HAP-1 (cell line): ENCODE data around the gene MEX3B.

Source experiments
- DNase-seq, 2 experiments: peaks; one replicate each; pipeline ENCODE4 v3.0.0-alpha.2; 2016 to 2020; ENCODE audit warnings: low spot score in 2 of 2
- H3K27me3 ChIP-seq: fragments of 250-450 bp; sonication (Bioruptor Pico); 2 replicates; pipeline ENCODE4 v1.5.1; 2020; ENCODE audit warnings: low read depth, mild to moderate bottlenecking, moderate library complexity
- H3K36me3 ChIP-seq: fragments of 250-450 bp; sonication (Bioruptor Pico); replicated peaks from 2 replicates; pipeline ENCODE4 v1.5.1; 2020; ENCODE audit warnings: mild to moderate bottlenecking
- H3K4me1 ChIP-seq: fragments of 250-450 bp; sonication (Bioruptor Pico); 2 replicates; pipeline ENCODE4 v1.5.1; 2020; ENCODE audit warnings: mild to moderate bottlenecking
- H3K4me3 ChIP-seq: fragments of 250-450 bp; sonication (Bioruptor Pico); 2 replicates; pipeline ENCODE4 v1.5.1; 2020; ENCODE audit warnings: mild to moderate bottlenecking, moderate library complexity
- H3K9me3 ChIP-seq: fragments of 250-450 bp; sonication (Bioruptor Pico); 2 replicates; pipeline ENCODE4 v1.5.1; 2020; ENCODE audit warnings: mild to moderate bottlenecking, moderate library complexity
- in situ Hi-C: fragments of 300-500 bp; cut with MboI; formaldehyde crosslinking; loops from 3 replicates; pipeline ENCODE4 v1.14.3; 2020; ENCODE audit warnings: low sequenced_read_pairs, inconsistent platforms, mixed read lengths

The MEX3B gene

GRCh38 chr15:82045892-82046665 lies at the start of gene MEX3B:
TSS of gene MEX3B (minus strand) at chr15:82046018. CDS start at chr15:82045705, 313 bp downstream.
- in situ Hi-C loops = loop anchor here (10.0 kb wide), 1 partner anchor 1061 kb away; the partner anchor contains the start of gene MESD
- Histone ChIP-seq H3K36me3 (peaks cover 12% of the 10 kb centered on the region; the same call in 1 of the 2 replicates), H3K27me3 (peaks cover 17% of the 10 kb centered on the region; the same call in 1 of the 2 replicates), H3K4me3 (peak within 1 kb of the TSS; percentile 83), H3K9me3 (no peaks in the 10 kb centered on the region), H3K4me1 (peaks cover 12% of the 10 kb centered on the region)
- DNase-seq = peak; percentile 100

GRCh38 chr15:82093774-82094211 lies 48.0 kb upstream of the MEX3B start:
- H3K36me3 ChIP-seq = no peaks in the 10 kb centered on the region
- no peak for DNase-seq
- peaks cover 6% of the 10 kb centered on the region for H3K27me3 ChIP-seq
- H3K9me3 ChIP-seq = no peaks in the 10 kb centered on the region
- H3K4me1 ChIP-seq = no peaks in the 10 kb centered on the region; the same call in 1 of the 2 replicates
- in situ Hi-C loops = no loop called here
- no peak overlapping the region for H3K4me3 ChIP-seq

GRCh38 chr15:82093325-82093724 lies 47.5 kb upstream of the MEX3B start:
- Histone ChIP-seq H3K4me1 (no peaks in the 10 kb centered on the region; the same call in 1 of the 2 replicates), H3K36me3 (no peaks in the 10 kb centered on the region), H3K9me3 (no peaks in the 10 kb centered on the region), H3K4me3 (no peak overlapping the region), H3K27me3 (peaks cover 6% of the 10 kb centered on the region)
- DNase-seq = no peak
- in situ Hi-C loops = no loop called here

GRCh38 chr15:82091636-82092140 lies 45.9 kb upstream of the MEX3B start:
- no peaks in the 10 kb centered on the region; the same call in 1 of the 2 replicates for H3K4me1 ChIP-seq
- no peaks in the 10 kb centered on the region for H3K9me3 ChIP-seq
- peaks cover 6% of the 10 kb centered on the region for H3K27me3 ChIP-seq
- in situ Hi-C loops = no loop called here
- H3K4me3 ChIP-seq = no peak overlapping the region
- no peaks in the 10 kb centered on the region for H3K36me3 ChIP-seq
- no peak for DNase-seq

GRCh38 chr15:82086243-82086995 lies 40.6 kb upstream of the MEX3B start:
- peaks cover 6% of the 10 kb centered on the region for H3K27me3 ChIP-seq
- H3K36me3 ChIP-seq = no peaks in the 10 kb centered on the region
- in situ Hi-C loops = no loop called here
- DNase-seq = no peak
- H3K4me3 ChIP-seq = no peak overlapping the region
- no peaks in the 10 kb centered on the region; the same call in 1 of the 2 replicates for H3K4me1 ChIP-seq
- no peaks in the 10 kb centered on the region for H3K9me3 ChIP-seq

- H3K4me3 ChIP-seq = no peak overlapping the region
- in situ Hi-C loops = no loop called here
- no peaks in the 10 kb centered on the region for H3K36me3 ChIP-seq
- H3K9me3 ChIP-seq = no peaks in the 10 kb centered on the region
- DNase-seq = peak in 1 of 2 experiments; percentile 44
- H3K27me3 ChIP-seq = no peaks in the 10 kb centered on the region
- no peaks in the 10 kb centered on the region for H3K4me1 ChIP-seq
These were observed 36.3 kb upstream of the MEX3B start for GRCh38 chr15:82081914-82082762.

GRCh38 chr15:82080774-82081173 lies 35.0 kb upstream of the MEX3B start:
- no peak for DNase-seq
- no peaks in the 10 kb centered on the region for H3K4me1 ChIP-seq
- H3K36me3 ChIP-seq = no peaks in the 10 kb centered on the region
- in situ Hi-C loops = no loop called here
- H3K27me3 ChIP-seq = no peaks in the 10 kb centered on the region
- no peak overlapping the region for H3K4me3 ChIP-seq
- H3K9me3 ChIP-seq = no peaks in the 10 kb centered on the region

GRCh38 chr15:82079736-82080135 lies 33.9 kb upstream of the MEX3B start:
- no peaks in the 10 kb centered on the region for H3K36me3 ChIP-seq
- H3K4me3 ChIP-seq = no peak overlapping the region
- H3K9me3 ChIP-seq = no peaks in the 10 kb centered on the region
- no peaks in the 10 kb centered on the region for H3K4me1 ChIP-seq
- H3K27me3 ChIP-seq = no peaks in the 10 kb centered on the region
- DNase-seq = no peak
- in situ Hi-C loops = no loop called here

- H3K4me1 ChIP-seq = no peaks in the 10 kb centered on the region
- DNase-seq = no peak
- in situ Hi-C loops = no loop called here
- H3K4me3 ChIP-seq = no peak overlapping the region
- no peaks in the 10 kb centered on the region for H3K36me3 ChIP-seq
- no peaks in the 10 kb centered on the region; the same call in 1 of the 2 replicates for H3K27me3 ChIP-seq
- H3K9me3 ChIP-seq = no peaks in the 10 kb centered on the region
These were observed 28.8 kb upstream of the MEX3B start for GRCh38 chr15:82074610-82075009.

- Histone ChIP-seq H3K36me3 (no peaks in the 10 kb centered on the region), H3K27me3 (no peaks in the 10 kb centered on the region; the same call in 1 of the 2 replicates), H3K4me3 (no peak overlapping the region), H3K4me1 (no peaks in the 10 kb centered on the region), H3K9me3 (no peaks in the 10 kb centered on the region)
- in situ Hi-C loops = no loop called here
- DNase-seq = no peak
These were observed 27.2 kb upstream of the MEX3B start for GRCh38 chr15:82072926-82073537.

- no peak for DNase-seq
- H3K4me1 ChIP-seq = no peaks in the 10 kb centered on the region
- H3K4me3 ChIP-seq = no peak overlapping the region
- no peaks in the 10 kb centered on the region for H3K9me3 ChIP-seq
- peaks cover 15% of the 10 kb centered on the region for H3K27me3 ChIP-seq
- in situ Hi-C loops = no loop called here
- H3K36me3 ChIP-seq = no peaks in the 10 kb centered on the region
These were observed 20.6 kb upstream of the MEX3B start for GRCh38 chr15:82066455-82066854.

- H3K36me3 ChIP-seq = no peaks in the 10 kb centered on the region
- in situ Hi-C loops = no loop called here
- DNase-seq = no peak
These were observed 19.0 kb upstream of the MEX3B start for GRCh38 chr15:82064824-82065223.

More at GRCh38 chr15:82064824-82065223, 19.0 kb upstream of the MEX3B start:
- peaks cover 25% of the 10 kb centered on the region for H3K27me3 ChIP-seq
- H3K4me3 ChIP-seq = no peak overlapping the region
- no peaks in the 10 kb centered on the region for H3K9me3 ChIP-seq
- H3K4me1 ChIP-seq = no peaks in the 10 kb centered on the region
